HG03571 (cell line): ENCODE measurements around the gene ADGRB2.

Source experiments
- ATAC-seq: cut with Tn5 transposase; IDR thresholded peaks from one replicate; pipeline ENCODE4 v1.9.1; 2021; ENCODE audit not compliant: unreplicated experiment

ADGRB2 gene

DNA sequence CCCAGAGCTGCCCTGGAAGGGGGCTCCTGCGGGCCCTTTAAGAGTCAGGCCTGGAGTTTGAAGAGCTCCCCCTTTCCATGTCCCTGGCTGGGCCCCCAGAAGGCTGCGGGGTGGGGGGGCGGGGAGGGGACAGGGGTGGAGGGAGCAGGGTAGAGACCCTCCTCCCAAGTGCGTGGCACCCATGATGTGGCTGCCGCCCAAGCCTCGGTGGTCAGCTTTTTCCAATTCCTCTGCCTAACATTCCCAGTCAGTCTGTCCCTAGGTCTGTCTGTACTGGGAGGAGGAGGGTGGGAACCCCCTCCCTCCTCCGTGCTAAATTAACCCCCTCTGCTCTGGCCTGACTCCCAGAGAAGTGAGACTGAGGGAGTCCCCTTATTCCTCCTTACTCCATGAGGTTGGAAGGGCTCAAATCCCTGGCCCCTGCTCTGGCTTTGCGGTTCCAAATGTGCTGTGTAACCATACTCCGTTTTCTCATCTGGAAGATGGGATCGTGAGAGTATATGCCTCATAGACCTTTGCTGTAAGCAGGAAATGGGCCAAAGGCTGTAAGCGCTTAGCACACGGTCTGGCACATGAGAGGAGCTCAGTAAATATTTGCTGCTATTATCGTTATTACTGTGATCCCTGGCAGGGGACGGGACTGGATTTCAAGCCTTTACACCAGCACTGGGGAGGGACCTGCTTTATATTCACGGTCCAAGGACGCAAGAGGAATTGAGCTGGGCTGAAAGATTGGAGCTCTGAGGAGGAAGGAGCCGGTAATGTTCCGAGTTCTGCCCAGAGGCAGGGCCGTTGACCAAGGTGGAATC, 59.7 kb downstream of the ADGRB2 start:
- ATAC-seq = no peak

DNA sequence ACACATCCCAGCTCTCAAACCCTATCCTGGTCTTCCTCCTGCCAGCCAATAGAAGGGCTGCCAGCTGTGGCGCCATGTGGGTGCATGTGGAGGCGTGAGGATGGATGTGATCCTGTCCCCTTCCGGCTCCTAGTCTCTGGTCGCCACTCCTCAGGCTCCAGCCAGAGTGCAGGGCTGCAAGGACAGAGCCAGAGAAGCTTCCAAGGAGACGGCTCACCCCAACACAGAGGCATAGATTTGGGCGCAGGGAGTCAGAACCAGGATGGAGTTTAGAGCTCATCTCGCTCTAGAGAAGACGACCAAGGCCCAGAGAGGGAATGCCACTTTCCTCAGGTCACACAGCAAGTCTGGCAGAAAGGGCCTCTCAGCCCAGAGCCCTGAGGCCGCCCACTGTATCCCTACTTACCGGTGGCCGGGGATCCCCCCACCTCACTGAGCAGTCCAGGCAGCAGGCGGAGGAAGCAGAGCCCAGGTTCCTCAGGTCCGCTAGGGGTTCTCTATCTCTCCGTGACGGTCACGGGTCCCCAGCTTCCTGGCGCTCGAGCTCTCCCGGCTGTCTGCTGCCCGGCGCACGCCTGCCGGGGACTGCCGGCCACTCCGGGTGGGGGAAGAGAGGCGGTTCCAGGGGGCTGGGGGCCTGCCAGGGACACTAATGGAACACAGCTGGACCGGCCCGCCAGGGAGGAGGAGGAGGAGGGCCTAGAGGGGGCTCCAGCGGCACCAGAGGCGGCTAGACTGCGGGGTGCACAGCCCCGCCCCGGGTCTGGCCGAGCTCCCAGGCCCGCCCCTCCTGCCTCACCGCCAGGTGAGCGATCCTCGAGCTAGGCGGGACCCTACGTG, 60.5 kb downstream of the ADGRB2 start, which contains the start of gene COL16A1:
Gene COL16A1 (minus strand): TSS at position 587 of the 840 bp plus-strand sequence. CDS start 1,824 bp downstream, outside the sequence.
- ATAC-seq = no peak

DNA sequence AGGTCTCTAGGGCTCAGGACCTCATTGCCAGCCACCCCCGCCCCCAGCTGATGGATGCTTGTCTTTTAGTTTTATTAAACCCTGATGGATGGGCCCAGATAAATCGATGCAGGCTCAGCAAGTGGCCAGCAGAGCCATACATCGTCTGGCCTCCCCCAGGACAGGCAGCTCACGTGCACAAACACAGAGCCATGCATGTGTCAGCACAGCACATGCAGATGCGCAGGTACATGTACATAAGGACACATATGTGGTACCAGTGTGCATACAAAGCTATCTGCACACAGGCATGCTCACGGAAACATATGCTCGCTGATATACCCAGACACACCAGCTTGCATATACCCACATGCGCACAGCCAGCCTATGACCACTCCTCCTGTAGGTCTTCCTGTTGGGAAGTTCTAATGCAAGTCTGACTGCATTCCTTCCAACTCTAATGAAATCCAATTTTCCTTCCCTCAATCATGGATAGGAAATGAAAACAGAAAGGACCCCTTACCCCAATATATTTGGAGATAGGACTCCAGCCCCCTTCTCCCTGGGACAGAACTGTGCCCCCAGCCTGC, 61.2 kb downstream of the ADGRB2 start:
- ATAC-seq = no peak

DNA sequence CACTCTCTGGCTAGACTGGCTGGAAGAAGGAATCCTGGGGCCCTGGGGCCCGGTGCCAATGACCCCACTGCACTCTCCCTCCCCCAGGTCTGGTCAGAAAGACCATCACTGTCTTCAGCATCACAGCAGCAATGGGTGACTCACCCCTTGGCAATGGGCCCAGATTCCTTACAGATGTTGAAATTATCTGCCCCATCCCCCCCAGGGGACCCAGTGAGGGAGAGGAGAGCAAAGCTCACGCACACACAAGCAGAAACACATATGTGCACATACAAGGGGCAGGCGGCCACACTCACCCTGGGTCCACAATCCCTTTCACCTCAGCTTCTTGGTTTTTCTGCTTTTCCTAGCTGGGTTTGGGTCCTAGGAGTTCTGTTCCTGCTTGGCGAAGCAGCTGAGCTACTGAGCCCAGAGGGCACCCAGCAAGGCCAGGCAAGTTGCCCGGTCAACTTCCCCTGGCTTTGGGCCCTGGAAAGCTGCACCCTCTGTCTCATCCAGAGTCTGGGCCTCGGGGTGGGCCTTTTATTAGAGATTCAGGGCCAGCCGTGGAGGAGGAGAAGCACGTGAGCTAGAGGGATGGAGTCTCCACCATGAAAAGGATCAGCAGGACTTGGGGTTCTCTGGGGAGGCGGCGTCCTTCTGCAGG, 62.9 kb downstream of the ADGRB2 start:
- no peak for ATAC-seq

DNA sequence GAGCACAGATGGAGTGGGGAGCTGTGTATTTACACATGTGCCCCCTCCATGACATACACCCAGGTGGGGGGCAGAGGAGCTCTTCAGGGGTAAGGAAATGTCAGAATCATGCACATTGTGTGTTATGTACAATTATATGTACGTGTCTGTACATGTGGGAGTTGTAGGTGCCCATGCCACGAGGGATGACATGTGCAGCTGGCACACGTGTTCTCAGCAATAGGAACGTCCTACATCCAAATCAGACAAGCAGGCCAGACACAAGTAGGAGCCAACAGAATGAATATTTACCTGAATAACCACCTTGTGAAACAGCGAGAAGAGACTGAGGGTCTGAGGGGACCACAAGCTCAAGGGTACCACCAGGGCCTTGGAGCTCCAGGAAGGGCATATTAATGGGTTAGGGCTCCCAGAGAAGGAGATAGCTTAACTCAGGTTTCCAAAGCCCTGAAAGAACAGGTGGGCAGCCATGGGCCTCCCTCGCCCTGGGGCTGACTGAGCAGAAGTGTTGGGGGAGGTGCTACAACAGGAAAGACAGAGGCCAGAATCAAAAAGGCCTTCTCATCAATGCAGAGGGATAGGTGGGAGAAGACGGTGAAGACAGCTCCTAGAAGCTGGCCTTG, 63.6 kb downstream of the ADGRB2 start:
- ATAC-seq = no peak

DNA sequence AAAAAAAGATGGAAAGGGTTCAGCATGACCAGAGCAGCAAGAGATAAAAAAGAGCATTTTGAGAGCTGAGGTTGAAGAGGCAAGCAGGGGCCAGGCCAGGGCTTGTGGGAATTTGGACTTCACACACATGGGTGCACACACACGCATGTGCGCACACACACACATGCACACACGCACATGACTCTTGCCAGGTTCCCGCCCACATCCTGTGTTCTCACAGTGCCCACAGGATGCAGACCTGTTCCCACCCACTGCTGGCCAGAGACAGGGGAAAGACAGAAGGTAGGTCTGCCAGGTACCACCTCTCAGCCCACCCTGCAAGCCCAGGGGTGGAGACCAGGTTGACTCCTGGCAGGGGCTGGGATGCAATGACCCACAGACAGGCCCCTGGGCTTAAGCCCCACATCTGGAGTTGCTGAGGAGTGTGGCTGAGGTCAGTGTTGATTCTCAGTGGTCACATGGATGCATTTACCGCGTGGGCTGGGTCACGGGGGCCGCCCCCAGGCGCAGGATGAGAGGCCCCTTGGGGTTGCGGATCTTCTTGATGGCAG, 64.7 kb downstream of the ADGRB2 start:
- ATAC-seq = no peak

DNA sequence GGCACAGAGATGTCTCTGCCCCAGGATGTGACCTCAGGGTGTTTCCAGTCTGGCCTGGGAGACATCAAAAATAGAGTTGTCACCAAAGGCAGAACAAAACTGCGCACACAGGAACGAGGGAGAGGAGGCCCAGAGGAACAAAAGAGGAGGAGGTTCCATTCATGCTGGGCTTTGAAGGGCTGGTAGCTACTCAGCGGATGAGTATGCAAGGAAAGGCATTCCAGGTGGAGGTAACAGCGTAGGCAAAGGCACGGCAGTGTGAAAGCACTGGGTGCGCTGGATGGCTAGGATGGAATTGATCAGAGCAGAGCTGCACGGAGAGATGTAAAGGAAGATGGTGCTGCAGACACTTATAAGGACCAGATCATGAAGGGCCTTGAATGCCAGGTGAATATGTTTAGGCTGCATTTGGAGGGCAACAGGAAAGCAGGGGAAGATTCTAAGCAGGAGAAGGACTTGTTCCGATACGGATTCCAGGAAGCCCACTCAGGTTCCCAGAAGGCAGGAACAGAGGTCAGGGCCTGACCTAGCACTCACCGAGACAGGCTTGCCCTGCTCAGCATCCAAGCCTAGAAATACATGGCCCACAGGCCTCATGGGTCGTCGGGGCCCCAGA, 66.7 kb downstream of the ADGRB2 start:
- no peak for ATAC-seq

DNA sequence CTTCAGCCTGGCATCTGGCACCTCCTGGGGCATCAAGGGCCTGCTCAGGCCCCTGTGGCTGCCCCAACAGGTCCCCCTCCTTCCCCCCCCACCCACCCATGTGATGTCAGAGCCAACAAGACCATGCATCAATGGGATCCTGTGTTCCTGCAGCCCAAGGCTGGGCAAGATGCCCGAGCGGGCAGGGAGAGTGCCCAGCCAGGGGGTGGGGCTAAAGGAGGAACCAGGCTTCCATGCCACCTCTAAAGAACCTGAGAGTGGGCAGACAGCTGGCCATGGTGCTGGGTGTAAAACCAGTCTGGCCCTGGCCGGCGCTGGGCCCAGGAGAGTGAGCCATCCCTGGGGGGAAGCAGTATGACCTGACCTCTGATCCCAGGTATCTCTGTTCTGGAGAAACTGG, 67.9 kb downstream of the ADGRB2 start:
- no peak for ATAC-seq

GRCh38 chr1:31695327-31695726, 68.8 kb downstream of the ADGRB2 start:
- ATAC-seq = no peak

DNA sequence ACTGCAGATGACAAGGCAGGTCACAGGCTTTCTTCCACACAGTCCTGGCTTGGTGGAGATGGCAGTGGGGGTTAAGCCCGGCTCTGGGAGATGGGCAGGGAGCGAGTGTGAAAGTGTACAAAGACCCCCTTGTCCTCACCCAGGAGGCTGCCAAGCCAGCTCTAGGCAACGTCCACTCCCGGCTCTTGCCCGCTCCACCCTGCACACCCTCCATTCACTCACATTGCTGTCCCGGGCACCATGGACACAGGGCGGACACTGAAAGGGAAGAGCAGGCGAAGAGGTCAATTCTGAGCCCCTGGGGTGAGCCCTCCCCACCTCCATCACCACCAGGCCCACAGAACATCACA, 69.2 kb downstream of the ADGRB2 start:
- no peak for ATAC-seq

DNA sequence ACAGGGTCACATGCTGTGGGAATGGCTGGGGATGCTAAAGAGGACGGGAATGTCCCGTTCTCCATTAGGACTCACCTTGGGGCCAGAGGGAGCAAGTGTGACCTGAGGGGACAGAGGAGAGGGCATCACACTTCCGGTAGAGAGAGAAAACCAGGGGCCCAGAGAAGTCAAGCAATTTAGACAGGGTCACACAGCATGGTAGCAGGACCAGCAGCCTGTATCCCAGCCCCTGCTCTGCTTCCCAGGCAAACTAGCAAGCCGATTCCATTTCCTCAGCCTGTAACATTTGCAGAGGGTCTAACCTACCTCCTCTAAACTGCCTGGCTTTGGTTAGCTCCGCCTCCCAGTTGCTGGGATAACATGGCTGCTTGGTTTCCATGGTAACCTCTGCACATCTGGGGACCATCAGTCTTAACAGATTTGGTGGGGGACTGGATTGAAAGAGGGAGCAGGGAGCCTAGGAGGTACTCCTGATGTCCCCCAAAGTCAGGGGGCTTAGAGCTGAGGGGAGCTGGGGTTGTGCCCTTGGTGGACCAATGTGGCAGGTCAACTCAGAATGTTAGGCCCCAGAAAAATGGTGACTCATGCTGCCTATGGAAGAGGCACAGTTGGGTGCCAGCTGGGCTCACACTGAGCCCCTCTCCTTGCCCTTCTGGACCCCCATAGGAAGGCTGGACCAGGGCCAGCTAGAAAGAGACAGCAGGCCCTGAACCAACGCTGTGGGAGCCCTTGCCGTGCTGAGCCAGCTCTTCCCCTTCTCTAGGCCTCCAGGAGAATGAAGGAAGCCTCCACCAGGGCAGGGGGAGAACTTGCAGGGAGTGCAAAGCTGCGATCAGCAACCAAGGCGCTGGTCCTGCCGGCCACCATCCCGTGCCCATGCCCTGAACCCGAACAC, 69.8 kb downstream of the ADGRB2 start:
- ATAC-seq = no peak

- no peak for ATAC-seq
Observed at GRCh38 chr1:31693231-31693630, 70.9 kb downstream of the ADGRB2 start.

DNA sequence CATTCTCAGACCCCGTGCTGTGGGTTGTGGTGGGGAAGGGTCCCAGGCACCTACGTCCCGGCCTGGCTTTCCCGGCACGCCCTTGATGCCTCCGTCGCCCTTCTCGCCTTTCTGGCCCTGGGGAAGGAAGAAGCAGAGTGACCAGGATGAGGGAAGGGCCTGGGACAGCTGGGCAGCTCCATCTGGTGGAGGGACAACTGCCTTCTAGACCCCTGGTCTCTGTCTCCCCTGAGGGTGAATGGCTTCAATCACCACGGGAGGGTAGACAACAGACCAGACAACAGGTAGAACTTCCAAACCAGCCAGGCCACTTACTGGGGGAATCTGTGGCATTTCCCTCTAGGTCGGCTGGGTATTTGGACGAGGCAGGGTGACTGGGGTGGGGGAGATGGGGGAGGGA, 72.2 kb downstream of the ADGRB2 start:
- ATAC-seq = no peak

DNA sequence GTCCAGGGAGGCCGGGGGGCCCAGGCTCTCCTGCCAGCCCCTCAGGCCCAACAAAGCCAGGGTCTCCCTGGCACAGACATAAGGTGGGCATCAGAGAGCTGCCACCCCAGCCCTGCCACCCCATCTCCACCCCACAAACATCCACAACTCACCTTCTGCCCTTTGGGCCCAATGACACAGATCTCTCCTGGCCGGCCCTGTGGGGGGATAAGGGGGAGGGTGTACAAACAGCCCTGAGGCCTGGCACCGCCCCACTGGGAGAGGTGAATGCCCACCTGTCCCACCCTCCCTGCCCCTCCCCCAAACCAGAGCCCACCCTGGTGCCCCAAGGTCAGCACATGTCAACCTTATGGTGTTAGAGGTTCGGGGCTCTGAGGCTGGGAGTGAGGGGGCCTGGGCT, 72.7 kb downstream of the ADGRB2 start:
- ATAC-seq = no peak

GRCh38 chr1:31690921-31691320, 73.2 kb downstream of the ADGRB2 start:
- no peak for ATAC-seq

- no peak for ATAC-seq
Observed at GRCh38 chr1:31689854-31690253, 74.3 kb downstream of the ADGRB2 start.

GRCh38 chr1:31689379-31689778, 74.8 kb downstream of the ADGRB2 start:
- no peak for ATAC-seq

DNA sequence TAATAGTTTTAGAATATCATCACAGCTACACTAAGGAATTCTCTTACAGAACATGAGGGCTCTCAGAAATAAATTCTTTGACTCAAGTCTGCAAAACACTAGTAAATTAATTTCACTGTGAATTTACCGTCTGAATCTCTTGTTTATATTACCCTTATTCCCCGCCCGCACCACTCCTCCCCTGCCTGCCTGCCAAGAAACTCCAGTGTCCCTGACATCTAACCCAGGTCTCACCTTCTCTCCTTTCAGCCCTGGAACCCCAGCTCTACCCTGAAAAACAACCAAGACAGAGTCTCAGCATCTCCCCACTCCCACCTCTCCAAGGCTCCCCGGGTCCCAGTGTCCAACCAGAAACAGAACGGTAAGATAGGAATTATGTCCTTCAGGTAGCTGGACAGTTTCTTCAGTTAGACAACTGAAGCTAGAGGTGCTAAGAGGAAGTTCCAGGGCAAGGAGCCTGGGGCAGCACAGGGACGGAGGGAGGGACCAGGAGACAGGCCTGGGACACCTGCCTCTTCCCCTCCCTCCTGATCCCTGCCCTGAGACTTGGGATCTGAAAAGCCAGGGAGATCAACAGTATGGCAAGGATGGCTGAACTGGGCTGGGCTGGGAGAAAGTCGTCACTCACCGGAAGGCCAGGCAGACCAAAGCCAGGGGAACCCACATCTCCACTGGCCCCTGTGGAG, 75.8 kb downstream of the ADGRB2 start:
- no peak for ATAC-seq

GRCh38 chr1:31687601-31688000, 76.5 kb downstream of the ADGRB2 start:
- no peak for ATAC-seq
